Nephron (organoid): Measurements from ENCODE around the gene WFIKKN1.

Experiments
- H3K27ac Mint-ChIP-seq, 3 experiments: 2 replicates each; pipeline ENCODE4 v1.8.0; 2020; ENCODE audit warnings: mixed read lengths in 3 of 3, mild to moderate bottlenecking in 2 of 3, moderate library complexity in 1 of 3
- H3K27me3 Mint-ChIP-seq: 2 replicates; pipeline ENCODE4 v1.8.0; 2021; ENCODE audit warnings: low read depth, mild to moderate bottlenecking, moderate library complexity, mixed read lengths
- H3K36me3 Mint-ChIP-seq: 2 replicates; pipeline ENCODE4 v1.8.0; 2020; ENCODE audit warnings: low read depth, mixed read lengths
- H3K4me1 Mint-ChIP-seq: 2 replicates; pipeline ENCODE4 v1.8.0; 2020; ENCODE audit warnings: mixed read lengths
- H3K4me3 Mint-ChIP-seq, 3 experiments: 2 replicates each; pipeline ENCODE4 v1.8.0; 2020; ENCODE audit warnings: mild to moderate bottlenecking in 3 of 3, mixed read lengths in 3 of 3, moderate library complexity in 2 of 3
- H3K9me3 Mint-ChIP-seq: 2 replicates; pipeline ENCODE4 v1.8.0; 2020; ENCODE audit warnings: mixed read lengths
- CTCF ChIP-seq, 3 experiments: fragments of 200-600 bp; sonication (generic); IDR thresholded peaks; one replicate each; pipeline ENCODE4 v1.5.0; 2021; ENCODE audit warnings: antibody characterized with exemption in 3 of 3; ENCODE audit not compliant: unreplicated experiment in 3 of 3

Gene WFIKKN1

DNA sequence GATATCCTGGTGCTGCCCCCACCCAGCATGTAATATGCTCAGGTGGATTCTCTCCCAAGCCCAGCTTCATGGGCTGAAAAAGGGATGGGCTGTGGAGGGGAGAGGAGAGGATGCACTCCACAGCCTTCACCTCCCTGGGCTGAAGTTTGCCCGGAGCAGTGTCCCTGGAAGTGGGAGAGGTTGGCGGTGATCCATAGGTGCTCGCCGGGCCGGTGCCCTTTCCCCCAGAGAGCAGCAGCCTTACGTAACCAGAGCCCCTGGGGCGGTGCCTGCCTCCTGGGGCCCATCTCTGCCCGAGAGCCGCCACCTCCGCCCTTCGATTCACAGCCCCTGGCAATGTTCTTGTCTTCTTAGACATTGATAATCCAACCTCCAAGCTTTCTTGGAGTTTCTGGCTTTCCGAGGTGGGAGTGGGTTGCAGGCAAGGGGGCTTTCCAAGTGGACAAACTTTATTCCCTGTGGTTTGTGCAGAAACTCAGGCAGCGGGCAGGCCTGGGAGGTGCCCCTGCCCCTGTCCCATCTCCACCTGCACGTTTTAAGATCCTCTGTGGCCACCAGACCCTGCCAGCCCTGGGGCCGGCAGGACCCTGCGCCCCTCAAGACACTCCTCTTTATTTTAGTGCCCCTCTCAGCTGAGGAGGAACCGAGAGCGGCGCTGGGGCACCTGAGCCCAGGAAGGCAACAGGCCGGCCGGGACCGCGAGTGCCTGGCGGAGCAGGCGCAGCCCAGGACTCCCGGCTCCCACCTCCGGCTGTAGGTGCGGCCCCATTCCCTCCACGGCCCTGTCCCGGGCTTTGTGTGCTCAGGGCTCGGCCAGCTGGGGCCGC, 15.3 kb downstream of the WFIKKN1 start:
- Mint-ChIP-seq H3K4me1 (no peaks in the 10 kb centered on the region), H3K27me3 (peaks cover 14% of the 10 kb centered on the region), H3K27ac (no peak overlapping the region), H3K9me3 (no peaks in the 10 kb centered on the region), H3K36me3 (no peaks in the 10 kb centered on the region), H3K4me3 (peak overlapping the region in 2 of 3 experiments; percentile 44 to 53)
- TF ChIP-seq CTCF (IDR thresholded peaks at IDR 0.05; ENCODE audit: unreplicated experiment in 3 of 3): no peak

DNA sequence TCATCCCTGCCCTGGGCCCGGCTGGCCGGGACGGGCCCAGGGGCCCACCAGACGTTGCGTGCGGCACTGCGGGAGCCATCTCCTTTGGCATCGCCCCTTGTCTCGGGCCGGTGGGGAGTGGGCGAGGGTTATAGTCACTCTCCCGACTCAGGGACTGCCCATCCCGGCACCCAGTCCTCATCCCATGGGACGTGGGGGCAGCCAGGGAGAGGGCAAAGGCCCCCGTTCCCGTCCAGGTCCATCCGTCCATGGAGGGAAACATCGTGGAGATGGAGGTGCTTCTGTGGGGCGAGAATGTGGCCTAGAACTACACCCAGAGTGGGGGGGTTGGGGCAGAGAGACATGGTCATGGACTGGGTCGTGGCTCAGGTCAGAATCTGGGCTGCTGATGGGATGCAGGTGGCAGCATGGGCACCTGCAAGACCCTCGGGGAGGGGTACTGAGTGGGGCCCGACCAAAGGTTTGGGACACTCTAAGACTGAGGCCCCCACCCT, 15.9 kb downstream of the WFIKKN1 start:
- peak overlapping the region; percentile 42 to 71 (median 63) for H3K4me3 Mint-ChIP-seq
- H3K9me3 Mint-ChIP-seq: no peaks in the 10 kb centered on the region
- no peak for TF ChIP-seq CTCF (IDR thresholded peaks at IDR 0.05; ENCODE audit: unreplicated experiment in 3 of 3)
- no peaks in the 10 kb centered on the region for H3K4me1 Mint-ChIP-seq
- H3K27me3 Mint-ChIP-seq: peaks cover 14% of the 10 kb centered on the region
- no peak overlapping the region for H3K27ac Mint-ChIP-seq
- H3K36me3 Mint-ChIP-seq: no peaks in the 10 kb centered on the region

DNA sequence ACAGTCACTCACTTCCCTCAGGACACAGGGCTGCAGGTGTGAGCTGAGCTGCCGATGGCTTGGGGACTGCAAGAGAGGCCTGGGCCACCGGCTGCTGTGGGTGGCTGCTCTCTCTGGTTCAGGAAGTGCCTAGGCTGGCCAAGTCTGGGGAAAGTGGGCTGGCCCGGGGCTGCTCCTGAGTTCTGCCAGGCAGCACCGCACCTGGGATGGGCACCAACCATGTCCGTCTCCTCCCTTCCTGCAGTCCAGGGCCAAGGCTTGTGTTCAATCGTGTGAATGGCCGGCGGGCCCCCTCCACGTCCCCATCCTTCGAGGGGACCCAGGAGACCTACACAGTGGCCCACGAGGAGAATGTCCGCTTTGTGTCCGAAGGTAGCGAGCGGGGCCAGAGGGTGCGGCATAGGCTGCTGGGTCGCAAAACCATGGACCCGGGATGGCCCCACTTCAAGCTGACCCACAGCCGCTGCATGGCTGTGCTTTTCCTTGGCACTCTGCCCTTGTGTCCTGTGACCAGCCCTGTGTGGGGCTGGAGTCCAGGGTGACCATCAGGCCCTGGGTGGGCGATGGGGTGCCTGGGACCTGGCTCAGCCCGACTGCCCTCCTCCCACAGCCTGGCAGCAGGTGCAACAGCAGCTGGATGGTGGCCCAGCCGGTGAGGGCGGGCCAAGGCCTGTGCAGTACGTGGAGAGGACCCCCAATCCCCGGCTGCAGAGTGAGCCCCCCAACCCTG, 16.6 kb downstream of the WFIKKN1 start:
- Mint-ChIP-seq H3K9me3 (no peaks in the 10 kb centered on the region), H3K4me3 (peak overlapping the region; percentile 42 to 71 (median 63)), H3K4me1 (no peaks in the 10 kb centered on the region), H3K36me3 (no peaks in the 10 kb centered on the region), H3K27ac (no peak overlapping the region), H3K27me3 (peaks cover 14% of the 10 kb centered on the region)
- no peak for TF ChIP-seq CTCF (IDR thresholded peaks at IDR 0.05; ENCODE audit: unreplicated experiment in 3 of 3)

- peak overlapping the region; percentile 79 to 84 (median 84) for H3K4me3 Mint-ChIP-seq
- H3K4me1 Mint-ChIP-seq: no peaks in the 10 kb centered on the region
- no peaks in the 10 kb centered on the region for H3K9me3 Mint-ChIP-seq
- H3K27ac Mint-ChIP-seq: peak overlapping the region in 2 of 3 experiments; percentile 69 to 79
- no peaks in the 10 kb centered on the region for H3K36me3 Mint-ChIP-seq
- TF ChIP-seq CTCF (IDR thresholded peaks at IDR 0.05; ENCODE audit: unreplicated experiment in 3 of 3): peak; percentile 28 to 42 (median 40)
- H3K27me3 Mint-ChIP-seq: peaks cover 14% of the 10 kb centered on the region
These were observed 17.4 kb downstream of the WFIKKN1 start for GRCh38 chr16:648071-648780.

DNA sequence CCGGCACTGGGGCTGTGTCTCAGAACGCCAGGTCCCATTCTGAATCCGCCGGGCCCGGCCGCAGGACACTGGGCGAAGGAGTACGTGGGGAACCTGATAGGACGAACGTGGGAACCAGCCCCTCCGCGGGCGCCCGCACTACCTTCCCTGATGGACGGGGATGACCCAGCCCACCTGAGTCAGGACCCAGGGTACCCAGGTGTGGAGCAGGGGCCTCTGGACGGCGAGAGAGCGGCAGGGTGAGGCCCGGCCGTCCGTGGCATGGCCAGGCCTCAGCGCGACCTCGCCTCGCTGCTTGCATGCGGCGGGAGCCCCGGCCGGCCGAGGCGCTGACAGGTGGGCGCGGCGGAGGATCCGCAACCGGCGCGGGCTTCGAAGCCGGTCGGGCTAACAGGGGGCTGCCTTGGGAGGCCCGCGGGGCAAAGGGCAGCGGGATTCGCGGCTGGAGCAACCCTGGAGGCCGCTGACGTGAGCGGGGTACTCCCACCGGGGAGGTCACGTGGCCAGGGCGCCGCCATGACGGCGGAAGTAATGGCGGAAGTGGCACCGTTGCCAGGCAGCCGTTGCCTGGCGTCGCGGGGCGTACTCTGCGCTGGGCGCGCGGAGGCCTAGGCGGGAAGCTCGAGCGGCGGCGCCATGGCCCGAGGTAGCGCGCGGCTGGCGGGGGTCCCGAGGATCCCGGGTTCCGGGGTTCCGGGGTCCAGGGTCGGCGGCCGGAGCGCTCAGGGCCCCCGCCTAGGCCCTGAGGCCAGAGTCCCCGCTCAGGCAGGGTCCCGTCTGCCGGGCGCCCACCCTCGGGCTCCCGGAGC, 18.2 kb downstream of the WFIKKN1 start, which contains the start of gene WDR90:
WDR90 (plus strand) TSS at position 585 of the 809 bp plus-strand sequence; CDS start at position 637, 52 bp downstream.
- H3K4me1 Mint-ChIP-seq: no peaks in the 10 kb centered on the region
- H3K9me3 Mint-ChIP-seq: no peaks in the 10 kb centered on the region
- H3K27me3 Mint-ChIP-seq: peaks cover 9% of the 10 kb centered on the region
- peak within 1 kb of the TSS in 2 of 3 experiments; percentile 69 to 79 for H3K27ac Mint-ChIP-seq
- H3K36me3 Mint-ChIP-seq: no peaks in the 10 kb centered on the region
- peak within 1 kb of the TSS; percentile 79 to 84 (median 84) for H3K4me3 Mint-ChIP-seq
- no peak for TF ChIP-seq CTCF (IDR thresholded peaks at IDR 0.05; ENCODE audit: unreplicated experiment in 3 of 3)
